LHCN-M2 (cell line): Measurements from ENCODE around the gene KIF4A. TPM values are rescaled to one million over a fixed set of nuclear protein-coding genes. Genes with fewer than 3 reads are reported as not detected.

ENCODE experiments used
- total RNA-seq: library from RNA; depleted of rRNA; stranded (reverse); fragments of >200 nt; gene quantifications from 2 replicates; pipeline ENCODE4 v1.2.3, GENCODE V29; 2014; rRNA removed

The KIF4A gene
- total RNA-seq, 1 experiment from 2014 or later: 42.1 TPM

Other genes with a start within 250 kb of the KIF4A start
- gene AWAT2, start 240.2 kb upstream of the KIF4A start, total RNA-seq: 0.13 TPM in 1 of 2 replicates, not detected in the other
- not detected in 2 replicates for gene OTUD6A, start 227.6 kb upstream of the KIF4A start, total RNA-seq
- 38.7 and 39.6 TPM in 2 replicates for gene IGBP1, start 156.7 kb upstream of the KIF4A start, total RNA-seq
- not detected in 2 replicates for gene DGAT2L6, start 112.6 kb upstream of the KIF4A start, total RNA-seq
- not detected in 2 replicates for gene AWAT1, start 55.4 kb upstream of the KIF4A start, total RNA-seq
- gene P2RY4, start 29.9 kb upstream of the KIF4A start, total RNA-seq: not detected in 2 replicates
- gene ARR3, start 21.8 kb upstream of the KIF4A start, total RNA-seq: not detected in 2 replicates
- gene RAB41, start 7.9 kb upstream of the KIF4A start, total RNA-seq: not detected in 2 replicates
- 83.5 and 84.9 TPM in 2 replicates for gene PDZD11, start 177 bp upstream of the KIF4A start, total RNA-seq
- not detected in 2 replicates for gene GDPD2, start 133.2 kb downstream of the KIF4A start, total RNA-seq
- gene DLG3, start 154.7 kb downstream of the KIF4A start, total RNA-seq: 6.8 and 13.5 TPM in 2 replicates